22Rv1 (cell line): ENCODE data around the gene CDK12.

Experiments used
- CTCF ChIP-seq: fragments of 450-650 bp; IDR thresholded peaks from 2 replicates; pipeline ENCODE4 v1.5.1; 2017; ENCODE audit warnings: mild to moderate bottlenecking
- ZFX ChIP-seq: fragments of 450-650 bp; IDR thresholded peaks from 2 replicates; pipeline ENCODE4 v1.6.1; 2017; ENCODE audit warnings: antibody characterized with exemption, borderline replicate concordance

- TF ChIP-seq CTCF, result no peak
- no peak for TF ChIP-seq ZFX
These were observed 82.4 kb downstream of the CDK12 start for GRCh38 chr17:39543664-39544063.
